Trophoblast cell (in vitro differentiated cells and primary cell): ENCODE results near the gene RNASE12.

Experiments
- DNase-seq, 2 donors: peaks; one replicate each; pipeline ENCODE4 v3.0.0-alpha.2; 2016
- H2AFZ ChIP-seq: 2 replicates; pipeline ENCODE4 v1.6.1; 2013; ENCODE audit warnings: low read length, moderate library complexity, mild to moderate bottlenecking; ENCODE audit not compliant: insufficient read depth, poor library complexity
- H2AK5ac ChIP-seq: 2 replicates; pipeline ENCODE4 v1.6.1; 2013; ENCODE audit warnings: mild to moderate bottlenecking, low read length
- H2BK120ac ChIP-seq: 2 replicates; pipeline ENCODE4 v1.6.1; 2013; ENCODE audit warnings: low read length, mild to moderate bottlenecking, moderate library complexity; ENCODE audit not compliant: insufficient read depth, poor library complexity
- H2BK12ac ChIP-seq: 2 replicates; pipeline ENCODE4 v1.6.1; 2013; ENCODE audit warnings: mild to moderate bottlenecking, low read length, moderate library complexity
- H2BK5ac ChIP-seq: 2 replicates; pipeline ENCODE4 v1.6.1; 2013; ENCODE audit warnings: low read length, low read depth, moderate library complexity, mild to moderate bottlenecking; ENCODE audit not compliant: poor library complexity
- H3K14ac ChIP-seq: 2 replicates; pipeline ENCODE4 v1.6.1; 2013; ENCODE audit warnings: mild to moderate bottlenecking, low read length
- H3K18ac ChIP-seq: 2 replicates; pipeline ENCODE4 v1.6.1; 2013; ENCODE audit warnings: mild to moderate bottlenecking, low read length
- H3K23ac ChIP-seq: 2 replicates; pipeline ENCODE4 v1.6.1; 2013; ENCODE audit warnings: low read length
- H3K27ac ChIP-seq: 2 replicates; pipeline ENCODE4 v1.5.1; 2013; ENCODE audit warnings: low read depth, mild to moderate bottlenecking, inconsistent platforms, low read length, moderate library complexity
- H3K27me3 ChIP-seq: 2 replicates; pipeline ENCODE4 v1.6.1; 2013; ENCODE audit warnings: inconsistent platforms, mild to moderate bottlenecking, low read length, moderate library complexity; ENCODE audit not compliant: insufficient read depth
- H3K36me3 ChIP-seq, 2 experiments: 1 replicate in 1 of 2; 2 replicates in 1 of 2; pipeline ENCODE4 v1.6.1; 2013; ENCODE audit warnings: low read length in 2 of 2, mild to moderate bottlenecking in 2 of 2, moderate library complexity in 1 of 2; ENCODE audit not compliant: insufficient read depth in 2 of 2, control insufficient read depth in 1 of 2
- H3K4ac ChIP-seq: 2 replicates; pipeline ENCODE4 v1.6.1; 2013; ENCODE audit warnings: low read depth, mild to moderate bottlenecking, low read length, moderate library complexity
- H3K4me1 ChIP-seq, 2 experiments: 1 replicate in 1 of 2; 2 replicates in 1 of 2; pipeline ENCODE4 v1.6.1; 2013; ENCODE audit warnings: low read length in 2 of 2, mild to moderate bottlenecking in 2 of 2, moderate library complexity in 1 of 2; ENCODE audit not compliant: insufficient read depth in 2 of 2, control insufficient read depth in 1 of 2
- H3K4me2 ChIP-seq: 2 replicates; pipeline ENCODE4 v1.6.1; 2013; ENCODE audit warnings: inconsistent platforms, mild to moderate bottlenecking, low read length, moderate library complexity
- H3K4me3 ChIP-seq: 2 replicates; pipeline ENCODE4 v1.5.1; 2013; ENCODE audit warnings: mild to moderate bottlenecking, low read depth, low read length, inconsistent platforms
- H3K79me1 ChIP-seq: one replicate; pipeline ENCODE4 v1.6.1; 2013; ENCODE audit warnings: low read length
- H3K79me2 ChIP-seq: 2 replicates; pipeline ENCODE4 v1.6.1; 2013; ENCODE audit warnings: low read length, mild to moderate bottlenecking; ENCODE audit not compliant: control insufficient read depth, insufficient read depth, poor library complexity
- H3K9ac ChIP-seq: 2 replicates; pipeline ENCODE4 v1.6.1; 2013; ENCODE audit warnings: mild to moderate bottlenecking, low read length
- H3K9me3 ChIP-seq: 2 replicates; pipeline ENCODE4 v1.6.1; 2013; ENCODE audit warnings: low read depth, mild to moderate bottlenecking, control low read depth, inconsistent platforms, low read length; ENCODE audit not compliant: insufficient read depth
- H4K12ac ChIP-seq: 2 replicates; pipeline ENCODE4 v1.6.1; 2013; ENCODE audit warnings: low read depth, mild to moderate bottlenecking, low read length, moderate library complexity
- H4K8ac ChIP-seq: 2 replicates; pipeline ENCODE4 v1.6.1; 2013; ENCODE audit warnings: low read depth, mild to moderate bottlenecking, low read length, moderate library complexity
- H4K91ac ChIP-seq: one replicate; pipeline ENCODE4 v1.6.1; 2013; ENCODE audit warnings: low read depth, mild to moderate bottlenecking, low read length, moderate library complexity
- WGBS: extraction: QIAGEN DNeasy Blood & Tissue Kit; methylation state at CpG from one replicate; pipeline ENCODE4 v1.1.7; 2013; ENCODE audit warnings: missing lambda C conversion rate; ENCODE audit not compliant: insufficient read length, insufficient coverage; ENCODE audit errors: extremely low coverage; 5-methylcytosine and 5-hydroxymethylcytosine counted together

Gene RNASE12

DNA sequence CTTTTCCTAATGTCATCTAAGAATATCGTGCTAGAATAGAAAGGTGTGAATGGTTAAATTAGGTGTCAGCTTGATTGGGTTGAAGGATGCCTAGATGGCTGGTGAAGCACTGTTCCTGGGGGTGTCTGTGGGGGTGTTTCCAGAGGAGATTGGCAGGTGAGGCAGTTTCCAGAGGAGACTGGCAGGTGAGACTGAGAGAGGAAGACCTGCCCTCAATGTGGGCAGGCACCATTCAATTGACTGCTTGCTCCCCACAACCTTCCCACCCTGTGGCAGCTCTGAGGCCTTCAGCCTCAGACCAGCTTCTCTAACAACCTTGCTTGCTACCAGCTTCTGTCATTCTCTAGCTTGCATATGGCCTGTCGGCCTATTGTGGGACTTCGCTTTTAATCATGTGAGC is 39.6 kb downstream of the RNASE12 start:
- no CpG with 5 or more reads among the region's 3 CpGs for WGBS
- no peak overlapping the region for H3K9ac ChIP-seq

DNA sequence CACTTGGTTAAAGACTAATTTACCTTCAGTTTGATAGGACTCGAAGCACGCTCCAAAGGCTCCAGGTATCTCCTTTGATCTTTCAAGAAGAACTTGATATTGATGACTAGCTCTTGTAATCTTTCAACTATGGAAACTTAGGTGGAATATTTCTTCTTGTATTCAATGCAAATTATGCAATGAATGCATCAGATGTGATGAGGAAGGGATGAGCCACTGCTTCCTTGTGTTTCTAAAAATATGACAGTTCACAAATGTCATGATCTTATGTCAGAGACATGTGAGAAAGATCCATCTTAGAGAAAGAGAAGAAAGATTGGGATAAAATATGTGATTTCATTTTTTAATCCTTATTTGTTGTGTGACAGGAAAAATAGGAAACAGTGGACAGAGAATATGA is 40.2 kb downstream of the RNASE12 start:
- H3K36me3 ChIP-seq, result no peaks in the 10 kb centered on the region
- DNase-seq, result peak in 1 of 2 donors; percentile 49
- no CpG with 5 or more reads among the region's 2 CpGs for WGBS
- H4K12ac ChIP-seq, result no peak overlapping the region
- peaks cover 0 to 4% of the 10 kb centered on the region in 2 experiments for H3K4me1 ChIP-seq
- no peak overlapping the region for H3K4ac ChIP-seq
- H4K8ac ChIP-seq, result no peak overlapping the region
- H3K14ac ChIP-seq, result no peak overlapping the region
- no peaks in the 10 kb centered on the region for H3K9me3 ChIP-seq
- no peak overlapping the region for H2AK5ac ChIP-seq
- H2BK12ac ChIP-seq, result no peak overlapping the region
- no peak overlapping the region for H3K27ac ChIP-seq
- H3K27me3 ChIP-seq, result no peaks in the 10 kb centered on the region
- H4K91ac ChIP-seq, result no peak overlapping the region
- no peak overlapping the region for H3K4me3 ChIP-seq
- H2AFZ ChIP-seq, result no peak overlapping the region
- H3K79me1 ChIP-seq, result no peaks in the 10 kb centered on the region
- no peak overlapping the region for H3K9ac ChIP-seq
- H2BK5ac ChIP-seq, result no peak overlapping the region
- no peak overlapping the region for H2BK120ac ChIP-seq
- no peaks in the 10 kb centered on the region for H3K79me2 ChIP-seq
- H3K18ac ChIP-seq, result no peak overlapping the region
- no peak overlapping the region for H3K23ac ChIP-seq
- no peak overlapping the region for H3K4me2 ChIP-seq

More for the DNA sequence above, 39.6 kb downstream of the RNASE12 start:
- H3K79me2 ChIP-seq, result no peaks in the 10 kb centered on the region
- H4K12ac ChIP-seq, result no peak overlapping the region
- H4K8ac ChIP-seq, result no peak overlapping the region
- H3K18ac ChIP-seq, result no peak overlapping the region
- no peak overlapping the region for H2BK12ac ChIP-seq
- H3K4me3 ChIP-seq, result no peak overlapping the region
- no peak overlapping the region for H2BK5ac ChIP-seq
- no peak overlapping the region for H3K14ac ChIP-seq
- no peak overlapping the region for H2AFZ ChIP-seq
- no peak overlapping the region for H3K23ac ChIP-seq
- no peaks in the 10 kb centered on the region for H3K9me3 ChIP-seq
- no peaks in the 10 kb centered on the region for H3K79me1 ChIP-seq
- H3K36me3 ChIP-seq, result no peaks in the 10 kb centered on the region
- no peak overlapping the region for H2AK5ac ChIP-seq
- H3K27me3 ChIP-seq, result no peaks in the 10 kb centered on the region
- no peak overlapping the region for H2BK120ac ChIP-seq
- H3K27ac ChIP-seq, result no peak overlapping the region
- peaks cover 0 to 4% of the 10 kb centered on the region in 2 experiments for H3K4me1 ChIP-seq
- H4K91ac ChIP-seq, result no peak overlapping the region
- no peak for DNase-seq
- H3K4ac ChIP-seq, result no peak overlapping the region
- no peak overlapping the region for H3K4me2 ChIP-seq

DNA sequence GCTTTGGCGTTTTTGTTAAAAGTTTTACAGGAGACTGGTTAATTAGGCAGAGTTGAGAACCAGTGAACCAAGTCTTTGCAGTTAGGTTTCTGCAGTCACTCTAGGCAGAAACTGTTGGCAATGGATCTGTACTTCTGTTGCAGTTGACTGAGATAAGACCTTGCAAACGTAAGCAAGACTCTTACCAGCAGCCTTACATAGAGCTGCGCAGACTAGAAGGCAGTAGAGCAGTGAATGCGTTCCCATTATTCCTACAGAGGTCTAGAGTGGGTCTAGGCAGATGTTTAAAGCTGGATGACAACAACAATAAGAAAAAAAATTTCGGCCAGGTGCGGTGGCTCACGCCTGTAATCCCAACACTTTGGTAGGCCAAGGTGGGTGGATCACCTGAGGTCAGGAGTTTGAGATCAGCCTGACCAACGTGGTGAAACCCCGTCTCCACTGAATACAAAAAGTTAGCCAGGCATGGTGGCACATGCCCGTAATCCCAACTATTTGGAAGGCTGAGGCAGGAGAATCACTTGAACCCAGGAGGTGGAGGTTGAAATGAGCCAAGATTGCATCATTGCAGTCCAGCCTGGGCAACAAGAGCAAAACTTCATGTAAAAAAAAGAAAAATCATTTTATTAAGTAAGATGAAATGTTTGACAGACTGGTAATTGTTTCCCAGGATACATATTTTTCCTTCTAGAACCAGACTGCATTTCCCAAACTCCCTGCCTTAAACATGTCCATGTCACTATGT is 42.6 kb downstream of the RNASE12 start:
- H3K23ac ChIP-seq, result no peak overlapping the region
- no peak overlapping the region for H3K9ac ChIP-seq
- H3K4me1 ChIP-seq, result peaks cover 0 to 4% of the 10 kb centered on the region in 2 experiments
- no peak overlapping the region for H2BK120ac ChIP-seq
- no peak overlapping the region for H3K4ac ChIP-seq
- H2AK5ac ChIP-seq, result no peak overlapping the region
- no peaks in the 10 kb centered on the region for H3K79me2 ChIP-seq
- H3K4me3 ChIP-seq, result no peak overlapping the region
- H3K14ac ChIP-seq, result no peak overlapping the region
- no peak overlapping the region for H3K27ac ChIP-seq
- H3K4me2 ChIP-seq, result no peak overlapping the region
- no peak overlapping the region for H4K91ac ChIP-seq
- no peaks in the 10 kb centered on the region for H3K27me3 ChIP-seq
- H3K36me3 ChIP-seq, result no peaks in the 10 kb centered on the region
- no CpG with 5 or more reads among the region's 10 CpGs for WGBS
- H4K12ac ChIP-seq, result no peak overlapping the region
- H3K18ac ChIP-seq, result no peak overlapping the region
- no peak overlapping the region for H4K8ac ChIP-seq
- no peak overlapping the region for H2BK12ac ChIP-seq
- no peak overlapping the region for H2AFZ ChIP-seq
- no peaks in the 10 kb centered on the region for H3K79me1 ChIP-seq
- H2BK5ac ChIP-seq, result no peak overlapping the region
- DNase-seq, result no peak
- H3K9me3 ChIP-seq, result no peaks in the 10 kb centered on the region

DNA sequence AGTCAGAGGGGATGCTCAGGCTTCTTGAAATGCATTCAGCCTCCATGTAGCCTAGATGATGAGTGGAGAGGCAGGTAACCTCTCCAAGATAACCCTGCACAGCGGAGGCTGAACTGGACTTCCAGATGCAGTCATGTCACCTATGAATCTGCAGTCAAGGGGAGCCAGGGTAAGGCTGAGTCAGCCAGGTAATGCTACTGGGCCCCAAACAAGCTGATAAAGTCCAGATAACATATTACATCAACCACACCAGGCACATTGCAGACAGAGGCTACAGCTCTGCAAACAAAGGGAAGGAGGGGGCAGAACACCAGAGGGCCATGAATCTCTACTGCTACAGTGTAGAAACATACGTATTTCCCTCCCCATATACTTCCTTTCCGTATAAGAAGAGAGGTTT is 44.3 kb downstream of the RNASE12 start:
- H3K23ac ChIP-seq, result no peak overlapping the region
- WGBS, result no CpG with 5 or more reads among the region's 3 CpGs
- no peak overlapping the region for H4K12ac ChIP-seq
- no peak overlapping the region for H4K8ac ChIP-seq
- H3K27ac ChIP-seq, result no peak overlapping the region
- H2AK5ac ChIP-seq, result no peak overlapping the region
- H3K9ac ChIP-seq, result no peak overlapping the region
- H3K9me3 ChIP-seq, result no peaks in the 10 kb centered on the region
- no peak overlapping the region for H3K4me2 ChIP-seq
- no peak overlapping the region for H2BK12ac ChIP-seq
- peaks cover 0 to 4% of the 10 kb centered on the region in 2 experiments for H3K4me1 ChIP-seq
- no peak overlapping the region for H3K4me3 ChIP-seq
- H3K27me3 ChIP-seq, result no peaks in the 10 kb centered on the region
- H2BK5ac ChIP-seq, result no peak overlapping the region
- no peak for DNase-seq
- no peaks in the 10 kb centered on the region for H3K36me3 ChIP-seq
- no peak overlapping the region for H3K14ac ChIP-seq
- H3K79me1 ChIP-seq, result no peaks in the 10 kb centered on the region
- H4K91ac ChIP-seq, result no peak overlapping the region
- no peak overlapping the region for H3K18ac ChIP-seq
- H3K79me2 ChIP-seq, result no peaks in the 10 kb centered on the region
- no peak overlapping the region for H2AFZ ChIP-seq
- H3K4ac ChIP-seq, result no peak overlapping the region
- H2BK120ac ChIP-seq, result no peak overlapping the region
